IPS-18a (cell line): ENCODE results near the gene DLG2.

Experiments used
- H3K27ac ChIP-seq: one replicate; pipeline ENCODE4 v1.5.1; 2013; ENCODE audit warnings: low read length
- H3K27me3 ChIP-seq: one replicate; pipeline ENCODE4 v1.6.1; 2013; ENCODE audit warnings: mild to moderate bottlenecking, low read length; ENCODE audit not compliant: control insufficient read depth, insufficient read depth
- H3K36me3 ChIP-seq: one replicate; pipeline ENCODE4 v1.6.1; 2013; ENCODE audit warnings: low read depth, low read length; ENCODE audit not compliant: control insufficient read depth
- H3K4me1 ChIP-seq: one replicate; pipeline ENCODE4 v1.6.1; 2013; ENCODE audit warnings: low read depth, low read length; ENCODE audit not compliant: control insufficient read depth
- H3K4me3 ChIP-seq: one replicate; pipeline ENCODE4 v1.5.1; 2013; ENCODE audit warnings: low read length
- H3K9ac ChIP-seq: one replicate; pipeline ENCODE4 v1.6.1; 2013; ENCODE audit warnings: mild to moderate bottlenecking, low read length, moderate library complexity
- H3K9me3 ChIP-seq: one replicate; pipeline ENCODE4 v1.6.1; 2013; ENCODE audit warnings: low read depth, low read length; ENCODE audit not compliant: control insufficient read depth

Gene DLG2

GRCh38 chr11:84300092-84300491 is 1327.1 kb downstream of the DLG2 start:
- Histone ChIP-seq H3K9ac (no peak overlapping the region), H3K9me3 (no peaks in the 10 kb centered on the region), H3K4me3 (no peak overlapping the region), H3K36me3 (no peaks in the 10 kb centered on the region), H3K27me3 (no peaks in the 10 kb centered on the region), H3K27ac (no peak overlapping the region), H3K4me1 (no peaks in the 10 kb centered on the region)

- no peaks in the 10 kb centered on the region for H3K27me3 ChIP-seq
- no peak overlapping the region for H3K27ac ChIP-seq
- no peak overlapping the region for H3K9ac ChIP-seq
- H3K9me3 ChIP-seq, result no peaks in the 10 kb centered on the region
- no peaks in the 10 kb centered on the region for H3K36me3 ChIP-seq
- H3K4me3 ChIP-seq, result no peak overlapping the region
- H3K4me1 ChIP-seq, result no peaks in the 10 kb centered on the region
Observed at GRCh38 chr11:84297570-84297969, 1329.6 kb downstream of the DLG2 start.

- Histone ChIP-seq H3K9ac (no peak overlapping the region), H3K36me3 (no peaks in the 10 kb centered on the region), H3K9me3 (no peaks in the 10 kb centered on the region), H3K27me3 (no peaks in the 10 kb centered on the region), H3K4me1 (no peaks in the 10 kb centered on the region), H3K27ac (no peak overlapping the region), H3K4me3 (no peak overlapping the region)
Observed at GRCh38 chr11:84295815-84296214, 1331.3 kb downstream of the DLG2 start.

- H3K4me3 ChIP-seq, result no peak overlapping the region
- no peak overlapping the region for H3K9ac ChIP-seq
- H3K4me1 ChIP-seq, result no peaks in the 10 kb centered on the region
- no peaks in the 10 kb centered on the region for H3K36me3 ChIP-seq
- H3K9me3 ChIP-seq, result no peaks in the 10 kb centered on the region
- H3K27me3 ChIP-seq, result no peaks in the 10 kb centered on the region
- no peak overlapping the region for H3K27ac ChIP-seq
Observed at GRCh38 chr11:84292955-84293354, 1334.2 kb downstream of the DLG2 start.

- H3K27me3 ChIP-seq, result no peaks in the 10 kb centered on the region
- no peaks in the 10 kb centered on the region for H3K36me3 ChIP-seq
- H3K9me3 ChIP-seq, result no peaks in the 10 kb centered on the region
- no peak overlapping the region for H3K9ac ChIP-seq
- H3K4me3 ChIP-seq, result no peak overlapping the region
- no peak overlapping the region for H3K27ac ChIP-seq
- H3K4me1 ChIP-seq, result no peaks in the 10 kb centered on the region
Observed at GRCh38 chr11:84292006-84292405, 1335.1 kb downstream of the DLG2 start.

GRCh38 chr11:84290647-84291046 is 1336.5 kb downstream of the DLG2 start:
- no peak overlapping the region for H3K4me3 ChIP-seq
- no peaks in the 10 kb centered on the region for H3K9me3 ChIP-seq
- H3K27me3 ChIP-seq, result no peaks in the 10 kb centered on the region
- H3K36me3 ChIP-seq, result no peaks in the 10 kb centered on the region
- H3K4me1 ChIP-seq, result no peaks in the 10 kb centered on the region
- no peak overlapping the region for H3K27ac ChIP-seq
- H3K9ac ChIP-seq, result no peak overlapping the region

GRCh38 chr11:84289381-84289906 is 1337.7 kb downstream of the DLG2 start:
- Histone ChIP-seq H3K27ac (no peak overlapping the region), H3K4me1 (no peaks in the 10 kb centered on the region), H3K9ac (no peak overlapping the region), H3K27me3 (no peaks in the 10 kb centered on the region), H3K4me3 (no peak overlapping the region), H3K9me3 (no peaks in the 10 kb centered on the region), H3K36me3 (no peaks in the 10 kb centered on the region)

- no peaks in the 10 kb centered on the region for H3K36me3 ChIP-seq
- H3K27ac ChIP-seq, result no peak overlapping the region
- H3K9ac ChIP-seq, result no peak overlapping the region
- no peak overlapping the region for H3K4me3 ChIP-seq
- no peaks in the 10 kb centered on the region for H3K9me3 ChIP-seq
- no peaks in the 10 kb centered on the region for H3K27me3 ChIP-seq
- no peaks in the 10 kb centered on the region for H3K4me1 ChIP-seq
Observed at GRCh38 chr11:84273541-84273940, 1353.6 kb downstream of the DLG2 start.

GRCh38 chr11:84270466-84270865 is 1356.7 kb downstream of the DLG2 start:
- Histone ChIP-seq H3K36me3 (no peaks in the 10 kb centered on the region), H3K9me3 (no peaks in the 10 kb centered on the region), H3K27ac (no peak overlapping the region), H3K9ac (no peak overlapping the region), H3K4me1 (no peaks in the 10 kb centered on the region), H3K4me3 (no peak overlapping the region), H3K27me3 (no peaks in the 10 kb centered on the region)

- H3K9me3 ChIP-seq, result no peaks in the 10 kb centered on the region
- H3K36me3 ChIP-seq, result no peaks in the 10 kb centered on the region
- H3K4me3 ChIP-seq, result no peak overlapping the region
- H3K27ac ChIP-seq, result no peak overlapping the region
- no peak overlapping the region for H3K9ac ChIP-seq
- no peaks in the 10 kb centered on the region for H3K27me3 ChIP-seq
- H3K4me1 ChIP-seq, result no peaks in the 10 kb centered on the region
Observed at GRCh38 chr11:84264066-84264465, 1363.1 kb downstream of the DLG2 start.

- no peaks in the 10 kb centered on the region for H3K4me1 ChIP-seq
- no peak overlapping the region for H3K27ac ChIP-seq
- H3K4me3 ChIP-seq, result no peak overlapping the region
- H3K36me3 ChIP-seq, result no peaks in the 10 kb centered on the region
- H3K9ac ChIP-seq, result no peak overlapping the region
- no peaks in the 10 kb centered on the region for H3K27me3 ChIP-seq
- no peaks in the 10 kb centered on the region for H3K9me3 ChIP-seq
Observed at GRCh38 chr11:84261707-84262106, 1365.4 kb downstream of the DLG2 start.

GRCh38 chr11:84260862-84261261 is 1366.3 kb downstream of the DLG2 start:
- Histone ChIP-seq H3K4me3 (no peak overlapping the region), H3K27me3 (no peaks in the 10 kb centered on the region), H3K9me3 (no peaks in the 10 kb centered on the region), H3K36me3 (no peaks in the 10 kb centered on the region), H3K4me1 (no peaks in the 10 kb centered on the region), H3K27ac (no peak overlapping the region), H3K9ac (no peak overlapping the region)
